ENCODE results near the gene RUBCN.

GRCh38 chr3:197711973-197712707 lies 24.6 kb downstream of the RUBCN start:
- no peak for TF ChIP-seq EZH2 (IDR thresholded peaks at IDR 0.05)
- TF ChIP-seq POLR2AphosphoS5 (IDR thresholded peaks at IDR 0.05; ENCODE audit: borderline replicate concordance, low read depth, low read length) = no peak
